ENCODE results near the gene LACTBL1. TPM values are rescaled to one million over a fixed set of nuclear protein-coding genes. Genes with fewer than 3 reads are reported as not detected.

LACTBL1 gene
- total and polyA plus RNA-seq, 2 of the 4 experiments (the other 2 are of a cell fraction): not detected

GRCh38 chr1:22917989-22918388 is 54.7 kb downstream of the LACTBL1 start:
- H2BK120ac ChIP-seq (ENCODE audit: low read depth, low read length): no peak overlapping the region

More at GRCh38 chr1:22917989-22918388, 54.7 kb downstream of the LACTBL1 start:
- Histone ChIP-seq H3K4ac (ENCODE audit: low read depth, low read length) (no peak overlapping the region), H3K14ac (replicated peaks; ENCODE audit: low read depth, low read length) (no peak overlapping the region), H3K27me3 (ENCODE audit: control insufficient read depth, insufficient read depth, low read length) (no peaks in the 10 kb centered on the region), H3K9me1 (ENCODE audit: insufficient read depth, low read length) (no peaks in the 10 kb centered on the region), H2AFZ (replicated peaks; ENCODE audit: low read length, poor library complexity) (no peak overlapping the region), H2AK5ac (ENCODE audit: low read depth, low read length) (no peak overlapping the region), H3K36me3 (ENCODE audit: control insufficient read depth, insufficient read depth, low read length) (peaks cover 15% of the 10 kb centered on the region; the same call in 1 of the 2 replicates), H2BK5ac (ENCODE audit: low read depth, low read length, poor library complexity, severe bottlenecking) (no peak overlapping the region), H3K23ac (ENCODE audit: low read depth, low read length) (no peak overlapping the region), H3K4me3 (ENCODE audit: insufficient read depth, low read depth, low read length) (no peak overlapping the region), H3K9me3 (ENCODE audit: control insufficient read depth, insufficient read depth, low read length) (peaks cover 3% of the 10 kb centered on the region; the same call in 1 of the 2 replicates), H4K91ac (ENCODE audit: insufficient read depth, low read depth, low read length) (no peak overlapping the region), H4K20me1 (ENCODE audit: insufficient read depth, low read length) (no peaks in the 10 kb centered on the region), H3K56ac (ENCODE audit: extremely low read depth, insufficient read depth, low read length) (no peak overlapping the region), H3K9ac (ENCODE audit: low read depth, low read length) (no peak overlapping the region), H3K4me2 (ENCODE audit: low read depth, low read length) (no peak overlapping the region), H2BK20ac (ENCODE audit: low read depth, low read length) (no peak overlapping the region), H3K79me1 (ENCODE audit: low read depth in 1 of 2, low read length in 2 of 2) (no peaks in the 10 kb centered on the region), H2BK15ac (ENCODE audit: low read depth, low read length) (no peak overlapping the region), H2AK9ac (replicated peaks; ENCODE audit: low read depth, low read length, poor library complexity) (no peak overlapping the region), H3K18ac (ENCODE audit: low read depth, low read length) (no peak overlapping the region), H4K5ac (ENCODE audit: low read depth, low read length) (no peak overlapping the region), H4K8ac (ENCODE audit: low read depth in 2 of 2, low read length in 2 of 2) (no peak overlapping the region), H3K4me1 (ENCODE audit: control insufficient read depth, insufficient read depth, low read length) (peaks cover 9% of the 10 kb centered on the region), H3K27ac (ENCODE audit: insufficient read depth, low read length) (no peak overlapping the region)
- ATAC-seq (ENCODE audit: low read depth) (no peak), DNase-seq (no peak)
- no TSS peak for BruUV-seq (replicated peaks)
- in situ Hi-C loops (cut with MboI; ENCODE audit: low sequenced_read_pairs): no loop called here
- CTCF ChIA-PET: interaction anchor here (1.0 kb wide), 1 partner anchor 12 kb away, joined by 3 read pairs; no protein-coding TSS in a partner anchor
- intact Hi-C loops (cut with micrococcal nuclease): no loop called here
- no CpG with 5 or more reads among the region's 5 CpGs for WGBS, 2 experiments (ENCODE audit: extremely low coverage in 2 of 2, insufficient read length in 1 of 2)
- dilution Hi-C loops (cut with HindIII; ENCODE audit: low sequenced_read_pairs, unreplicated experiment): no loop called here
- POLR2A ChIA-PET (ENCODE audit: unreplicated experiment): no interaction called here
- TF ChIP-seq RAD21 (IDR thresholded peaks at IDR 0.05; ENCODE audit: low read length): no peak
- no peak for TF ChIP-seq MAFK (IDR thresholded peaks at IDR 0.05; ENCODE audit: low read depth, low read length)
- TF ChIP-seq BHLHE40 (IDR thresholded peaks at IDR 0.05; ENCODE audit: low read depth, low read length): no peak
- TF ChIP-seq MXI1 (IDR thresholded peaks at IDR 0.05; ENCODE audit: borderline replicate concordance, low read depth, low read length): no peak
- TF ChIP-seq SMC3 (IDR thresholded peaks at IDR 0.05; ENCODE audit: low read depth, low read length): no peak
- no peak for TF ChIP-seq CHD1 (IDR thresholded peaks at IDR 0.05; ENCODE audit: low read depth, low read length)
- TF ChIP-seq FOS (IDR thresholded peaks at IDR 0.05; ENCODE audit: low read depth, low read length): no peak
- TF ChIP-seq, protein P1, sequence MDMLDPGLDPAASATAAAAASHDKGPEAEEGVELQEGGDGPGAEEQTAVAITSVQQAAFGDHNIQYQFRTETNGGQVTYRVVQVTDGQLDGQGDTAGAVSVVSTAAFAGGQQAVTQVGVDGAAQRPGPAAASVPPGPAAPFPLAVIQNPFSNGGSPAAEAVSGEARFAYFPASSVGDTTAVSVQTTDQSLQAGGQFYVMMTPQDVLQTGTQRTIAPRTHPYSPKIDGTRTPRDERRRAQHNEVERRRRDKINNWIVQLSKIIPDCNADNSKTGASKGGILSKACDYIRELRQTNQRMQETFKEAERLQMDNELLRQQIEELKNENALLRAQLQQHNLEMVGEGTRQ (IDR thresholded peaks at IDR 0.05; ENCODE audit: low read depth, low read length): no peak
- TF ChIP-seq RCOR1 (IDR thresholded peaks at IDR 0.05; ENCODE audit: insufficient replicate concordance, low read length): no peak
- TF ChIP-seq MAZ (IDR thresholded peaks at IDR 0.05; ENCODE audit: borderline replicate concordance, low read depth, low read length): no peak
- TF ChIP-seq NFE2L2 (IDR thresholded peaks at IDR 0.05; ENCODE audit: low read depth, low read length): no peak
- no peak for TF ChIP-seq POLR2A (IDR thresholded peaks at IDR 0.05; ENCODE audit: low read depth, low read length)
- TF ChIP-seq RFX5 (IDR thresholded peaks at IDR 0.05; ENCODE audit: low read depth, low read length): no peak
- TF ChIP-seq, protein P2, sequence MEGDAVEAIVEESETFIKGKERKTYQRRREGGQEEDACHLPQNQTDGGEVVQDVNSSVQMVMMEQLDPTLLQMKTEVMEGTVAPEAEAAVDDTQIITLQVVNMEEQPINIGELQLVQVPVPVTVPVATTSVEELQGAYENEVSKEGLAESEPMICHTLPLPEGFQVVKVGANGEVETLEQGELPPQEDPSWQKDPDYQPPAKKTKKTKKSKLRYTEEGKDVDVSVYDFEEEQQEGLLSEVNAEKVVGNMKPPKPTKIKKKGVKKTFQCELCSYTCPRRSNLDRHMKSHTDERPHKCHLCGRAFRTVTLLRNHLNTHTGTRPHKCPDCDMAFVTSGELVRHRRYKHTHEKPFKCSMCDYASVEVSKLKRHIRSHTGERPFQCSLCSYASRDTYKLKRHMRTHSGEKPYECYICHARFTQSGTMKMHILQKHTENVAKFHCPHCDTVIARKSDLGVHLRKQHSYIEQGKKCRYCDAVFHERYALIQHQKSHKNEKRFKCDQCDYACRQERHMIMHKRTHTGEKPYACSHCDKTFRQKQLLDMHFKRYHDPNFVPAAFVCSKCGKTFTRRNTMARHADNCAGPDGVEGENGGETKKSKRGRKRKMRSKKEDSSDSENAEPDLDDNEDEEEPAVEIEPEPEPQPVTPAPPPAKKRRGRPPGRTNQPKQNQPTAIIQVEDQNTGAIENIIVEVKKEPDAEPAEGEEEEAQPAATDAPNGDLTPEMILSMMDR (conservative IDR thresholded peaks at IDR 0.05; ENCODE audit: low read depth, low read length): no peak
